Caco-2 (cell line): ENCODE measurements around the gene STARD4. TPM values are rescaled to one million over a fixed set of nuclear protein-coding genes. Genes with fewer than 3 reads are reported as not detected.
A peak's percentile ranks its signal among the peaks of the same experiment; 100 is the strongest.

Source experiments
- Bru-seq: library from RNA; stranded (reverse); fragments of 400-500 nt; gene quantifications from one replicate; lab custom pipeline; 2021; lab: Mats Ljungman, UMichigan
- BruChase-seq, 2 experiments: library from RNA; stranded (reverse); fragments of 400-500 nt; gene quantifications; one replicate each; lab custom pipeline; 2021; lab: Mats Ljungman, UMichigan
- BruUV-seq: library from RNA; stranded (reverse); fragments of 400-500 nt; replicated peaks from 2 replicates; lab custom pipeline; 2021; lab: Mats Ljungman, UMichigan
- CTCF ChIA-PET: fragments of 300-600 bp; sonication (Branson Sonifier 250); formaldehyde crosslinking; loops from one replicate; lab custom pipeline; 2022; ENCODE audit warnings: antibody characterized with exemption; lab: Charles Lee
- POLR2A ChIA-PET: fragments of 300-600 bp; sonication (Branson Sonifier 250); formaldehyde crosslinking; loops from one replicate; lab custom pipeline; 2022; ENCODE audit warnings: antibody characterized with exemption; lab: Charles Lee
- DNase-seq, 2 experiments: peaks; one replicate each; pipeline versions ENCODE4 v3.0.0 to v3.0.0-alpha.2; 2020 to 2022
- H3K27me3 ChIP-seq: replicated peaks from 2 replicates; pipeline ENCODE4 v1.6.0; 2011; ENCODE audit warnings: low read length; ENCODE audit not compliant: control insufficient read depth, insufficient read depth
- H3K36me3 ChIP-seq: 2 replicates; pipeline ENCODE4 v1.5.1; 2011; ENCODE audit warnings: low read length; ENCODE audit not compliant: control insufficient read depth, insufficient read depth
- H3K4me1 ChIP-seq: fragments of 250-450 bp; sonication (Bioruptor Pico); 2 replicates; pipeline ENCODE4 v1.5.1; 2020; ENCODE audit warnings: mild to moderate bottlenecking
- H3K4me3 ChIP-seq: 2 replicates; pipeline ENCODE4 v1.5.1; 2011; ENCODE audit warnings: low read depth, mild to moderate bottlenecking, control low read depth, low read length
- H3K9me3 ChIP-seq: fragments of 250-450 bp; sonication (Bioruptor Pico); 2 replicates; pipeline ENCODE4 v1.5.1; 2020; ENCODE audit warnings: mild to moderate bottlenecking, moderate library complexity
- H3K27ac Mint-ChIP-seq: one replicate; pipeline ENCODE4 v1.8.0; 2022; ENCODE audit warnings: mixed read lengths; ENCODE audit not compliant: unreplicated experiment
- H3K27me3 Mint-ChIP-seq: one replicate; pipeline ENCODE4 v1.8.0; 2022; ENCODE audit warnings: mixed read lengths; ENCODE audit not compliant: insufficient read depth, unreplicated experiment
- H3K36me3 Mint-ChIP-seq: one replicate; pipeline ENCODE4 v1.8.0; 2022; ENCODE audit warnings: mild to moderate bottlenecking, mixed read lengths; ENCODE audit not compliant: insufficient read depth, unreplicated experiment
- H3K4me1 Mint-ChIP-seq: one replicate; pipeline ENCODE4 v1.8.0; 2022; ENCODE audit warnings: low read depth, mixed read lengths; ENCODE audit not compliant: unreplicated experiment
- H3K4me3 Mint-ChIP-seq: one replicate; pipeline ENCODE4 v1.8.0; 2022; ENCODE audit warnings: mild to moderate bottlenecking, moderate library complexity, mixed read lengths; ENCODE audit not compliant: unreplicated experiment
- H3K9me3 Mint-ChIP-seq: one replicate; pipeline ENCODE4 v1.8.0; 2022; ENCODE audit warnings: mixed read lengths; ENCODE audit not compliant: unreplicated experiment
- CTCF ChIP-seq, 2 experiments: fragments of 200-600 bp in 1 of 2; IDR thresholded peaks; 1 replicate in 1 of 2; 2 replicates in 1 of 2; pipeline versions ENCODE4 v1.5.1 to v1.8.0; 2011 to 2022; ENCODE audit warnings: antibody characterized with exemption in 1 of 2, control low read depth in 1 of 2, inconsistent platforms in 1 of 2, low read depth in 1 of 2, low read length in 1 of 2, mild to moderate bottlenecking in 1 of 2, moderate library complexity in 1 of 2; ENCODE audit not compliant: insufficient read depth in 1 of 2, severe bottlenecking in 1 of 2, unreplicated experiment in 1 of 2
- intact Hi-C: fragments of 100-400 bp; cut with micrococcal nuclease; formaldehyde crosslinking; loops from one replicate; pipeline ENCODE4 v1.10.0; 2022; ENCODE audit not compliant: unreplicated experiment
- long read RNA-seq: library from polyadenylated mRNA; stranded (forward); transcript quantifications from one replicate; pipeline ENCODE4 v2.0.0, GENCODE V29; 2022
- total RNA-seq: library from RNA; stranded (reverse); gene quantifications from 2 replicates; pipeline ENCODE4 v1.2.3, GENCODE V29; 2022

Gene STARD4
- total RNA-seq (102 and 113 TPM in 2 replicates), Bru-seq, nascent RNA (percentile 98 among the genes with signal in this experiment), BruChase-seq, experiment 1, labeled RNA remaining after a 2-hour chase (percentile 99 among the genes with signal in this experiment), BruChase-seq, experiment 2, labeled RNA remaining after a 6-hour chase (percentile 99 among the genes with signal in this experiment)
- long read RNA-seq, full-length matches to known transcripts = 77 of 106 reads
- long read RNA-seq, partial matches to known transcripts = 6 of 106 reads
- long read RNA-seq, other reads (novel, unspliced or antisense) = 23 of 106 reads

GRCh38 chr5:111512375-111513130 is at the start of gene STARD4:
TSS of gene STARD4 (minus strand) at chr5:111512535. CDS start at chr5:111507433, 5,102 bp downstream.
- Mint-ChIP-seq H3K4me1 (peaks cover 46% of the 10 kb centered on the region), H3K27me3 (no peaks in the 10 kb centered on the region), H3K9me3 (no peaks in the 10 kb centered on the region), H3K36me3 (peaks cover 18% of the 10 kb centered on the region), H3K27ac (peak within 1 kb of the TSS; percentile 95), H3K4me3 (peak within 1 kb of the TSS; percentile 95)
- Histone ChIP-seq H3K36me3 (no peaks in the 10 kb centered on the region), H3K4me3 (peak within 1 kb of the TSS; percentile 68), H3K9me3 (no peaks in the 10 kb centered on the region), H3K27me3 (no peaks in the 10 kb centered on the region), H3K4me1 (peaks cover 46% of the 10 kb centered on the region)
- POLR2A ChIA-PET = interaction anchor here (0.9 to 1.9 kb wide), 2 partner anchors 19 to 648 kb away, joined by 4 to 8 read pairs; no protein-coding TSS in a partner anchor
- BruUV-seq = no TSS peak
- TF ChIP-seq CTCF (IDR thresholded peaks at IDR 0.05; ENCODE audit: insufficient read depth in 1 of 2, low read depth in 1 of 2, low read length in 1 of 2, severe bottlenecking in 1 of 2, unreplicated experiment in 1 of 2) = no peak
- intact Hi-C loops = loop anchor here (1.0 to 10.0 kb wide), 5 partner anchors 9 to 712 kb away; no protein-coding TSS in a partner anchor
- CTCF ChIA-PET = no interaction called here
- peak; percentile 98 to 99 for DNase-seq

- intact Hi-C loops = loop anchor here (10.0 kb wide), 1 partner anchor 285 kb away; no protein-coding TSS in a partner anchor
- no peaks in the 10 kb centered on the region for H3K27me3 ChIP-seq
- Mint-ChIP-seq H3K36me3 (no peaks in the 10 kb centered on the region), H3K4me1 (no peaks in the 10 kb centered on the region), H3K4me3 (no peak overlapping the region), H3K27ac (no peak overlapping the region), H3K9me3 (no peaks in the 10 kb centered on the region), H3K27me3 (peaks cover 20% of the 10 kb centered on the region)
- ChIA-PET POLR2A (no interaction called here), CTCF (no interaction called here)
- H3K4me1 ChIP-seq = no peaks in the 10 kb centered on the region
- DNase-seq = no peak
- no peaks in the 10 kb centered on the region for H3K36me3 ChIP-seq
- no peak overlapping the region for H3K4me3 ChIP-seq
- BruUV-seq = no TSS peak
- no peaks in the 10 kb centered on the region for H3K9me3 ChIP-seq
- no peak for TF ChIP-seq CTCF (IDR thresholded peaks at IDR 0.05; ENCODE audit: insufficient read depth in 1 of 2, low read depth in 1 of 2, low read length in 1 of 2, severe bottlenecking in 1 of 2, unreplicated experiment in 1 of 2)
Measured at GRCh38 chr5:111559680-111560079, 47.3 kb upstream of the STARD4 start.

GRCh38 chr5:111557686-111558085 is 45.4 kb upstream of the STARD4 start:
- Histone ChIP-seq H3K9me3 (no peaks in the 10 kb centered on the region), H3K36me3 (no peaks in the 10 kb centered on the region), H3K4me3 (no peak overlapping the region), H3K4me1 (no peaks in the 10 kb centered on the region), H3K27me3 (no peaks in the 10 kb centered on the region)
- Mint-ChIP-seq H3K9me3 (no peaks in the 10 kb centered on the region), H3K4me3 (no peak overlapping the region), H3K27me3 (peaks cover 20% of the 10 kb centered on the region), H3K36me3 (no peaks in the 10 kb centered on the region), H3K27ac (no peak overlapping the region), H3K4me1 (no peaks in the 10 kb centered on the region)
- BruUV-seq = no TSS peak
- DNase-seq = no peak
- ChIA-PET CTCF (no interaction called here), POLR2A (no interaction called here)
- intact Hi-C loops = loop anchor here (10.0 kb wide), 1 partner anchor 287 kb away; no protein-coding TSS in a partner anchor
- no peak for TF ChIP-seq CTCF (IDR thresholded peaks at IDR 0.05; ENCODE audit: insufficient read depth in 1 of 2, low read depth in 1 of 2, low read length in 1 of 2, severe bottlenecking in 1 of 2, unreplicated experiment in 1 of 2)
